ENCODE results near the gene EN2.

DNA sequence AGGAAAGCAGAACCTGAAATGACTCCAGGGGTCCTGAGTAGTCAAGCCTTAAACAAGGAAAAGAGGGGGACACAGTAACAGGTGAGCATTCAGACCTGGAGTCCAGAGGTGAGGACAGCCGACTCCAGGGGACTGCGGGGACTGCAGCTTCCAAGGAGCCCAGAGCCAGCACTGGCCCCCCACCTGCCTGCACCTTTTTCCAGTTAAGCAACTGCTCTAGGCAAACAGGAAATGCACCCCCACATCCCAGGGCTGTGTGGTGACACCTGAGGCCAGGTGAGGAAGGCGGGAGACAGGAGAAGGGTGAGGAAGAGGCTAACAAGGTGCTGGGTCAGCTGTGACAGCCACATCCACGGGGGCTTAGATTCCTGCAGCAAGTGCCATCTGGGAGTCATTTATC lies 20.1 kb upstream of the EN2 start:
- TF ChIP-seq, protein P1, sequence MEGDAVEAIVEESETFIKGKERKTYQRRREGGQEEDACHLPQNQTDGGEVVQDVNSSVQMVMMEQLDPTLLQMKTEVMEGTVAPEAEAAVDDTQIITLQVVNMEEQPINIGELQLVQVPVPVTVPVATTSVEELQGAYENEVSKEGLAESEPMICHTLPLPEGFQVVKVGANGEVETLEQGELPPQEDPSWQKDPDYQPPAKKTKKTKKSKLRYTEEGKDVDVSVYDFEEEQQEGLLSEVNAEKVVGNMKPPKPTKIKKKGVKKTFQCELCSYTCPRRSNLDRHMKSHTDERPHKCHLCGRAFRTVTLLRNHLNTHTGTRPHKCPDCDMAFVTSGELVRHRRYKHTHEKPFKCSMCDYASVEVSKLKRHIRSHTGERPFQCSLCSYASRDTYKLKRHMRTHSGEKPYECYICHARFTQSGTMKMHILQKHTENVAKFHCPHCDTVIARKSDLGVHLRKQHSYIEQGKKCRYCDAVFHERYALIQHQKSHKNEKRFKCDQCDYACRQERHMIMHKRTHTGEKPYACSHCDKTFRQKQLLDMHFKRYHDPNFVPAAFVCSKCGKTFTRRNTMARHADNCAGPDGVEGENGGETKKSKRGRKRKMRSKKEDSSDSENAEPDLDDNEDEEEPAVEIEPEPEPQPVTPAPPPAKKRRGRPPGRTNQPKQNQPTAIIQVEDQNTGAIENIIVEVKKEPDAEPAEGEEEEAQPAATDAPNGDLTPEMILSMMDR (IDR thresholded peaks at IDR 0.05; ENCODE audit: borderline replicate concordance, extremely low read depth, low read length, poor library complexity, severe bottlenecking), result no peak
- TF ChIP-seq EZH2 (IDR thresholded peaks at IDR 0.05; ENCODE audit: borderline replicate concordance, low read depth, low read length, severe bottlenecking), result no peak

Data from DND-41 (cell line).